Fibroblast of mammary gland (primary cell): ENCODE measurements around the gene ATXN7.
A peak's percentile ranks its signal among the peaks of the same experiment; 100 is the strongest.

Experiments used
- DNase-seq: peaks from one replicate; pipeline ENCODE4 v3.0.0-alpha.2; 2010; ENCODE audit warnings: low read depth
- H3K4me3 ChIP-seq: 2 replicates; pipeline ENCODE4 v1.5.1; 2011; ENCODE audit warnings: low read depth, mild to moderate bottlenecking, low read length, moderate library complexity; ENCODE audit not compliant: control insufficient read depth
- TF ChIP-seq, protein P1 (sequence below): conservative IDR thresholded peaks from 2 replicates; pipeline ENCODE4 v1.5.1; 2011; ENCODE audit warnings: low read depth, low read length, inconsistent platforms; ENCODE audit not compliant: control insufficient read depth, insufficient read depth

The ATXN7 gene

DNA sequence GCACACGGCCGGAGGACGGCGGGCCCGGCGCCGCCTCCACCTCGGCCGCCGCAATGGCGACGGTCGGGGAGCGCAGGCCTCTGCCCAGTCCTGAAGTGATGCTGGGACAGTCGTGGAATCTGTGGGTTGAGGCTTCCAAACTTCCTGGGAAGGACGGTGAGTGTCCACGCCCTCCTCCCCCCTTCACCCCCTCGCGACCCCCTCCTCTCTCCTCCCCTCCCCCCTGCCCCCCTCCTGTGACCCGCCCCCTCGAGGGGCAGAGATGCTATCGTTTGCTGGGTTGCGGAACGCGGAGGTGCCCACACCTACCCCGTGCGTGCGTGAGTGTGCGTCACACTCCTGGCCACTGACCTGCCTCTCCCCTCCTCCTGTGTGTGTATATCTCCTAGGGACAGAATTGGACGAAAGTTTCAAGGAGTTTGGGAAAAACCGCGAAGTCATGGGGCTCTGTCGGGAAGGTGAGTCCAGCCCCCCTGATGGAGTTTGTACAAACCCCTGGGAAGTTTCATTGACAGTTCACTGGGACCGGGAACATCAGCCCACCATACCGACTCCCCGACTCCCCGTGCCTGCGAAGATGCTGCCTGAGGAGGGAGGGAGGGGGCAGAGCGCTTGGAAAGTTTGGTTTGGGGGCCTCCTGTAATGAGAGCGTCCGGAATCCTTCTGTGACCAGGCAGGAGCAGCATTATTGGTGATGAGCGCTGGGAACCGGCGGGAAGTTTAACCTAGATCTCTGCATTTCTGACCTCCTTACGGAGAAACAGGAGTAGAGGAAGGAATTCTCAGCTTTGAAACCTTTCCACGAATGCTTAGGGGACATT is 49.3 kb downstream of the ATXN7 start:
- H3K4me3 ChIP-seq: peak overlapping the region; percentile 67
- TF ChIP-seq, protein P1, sequence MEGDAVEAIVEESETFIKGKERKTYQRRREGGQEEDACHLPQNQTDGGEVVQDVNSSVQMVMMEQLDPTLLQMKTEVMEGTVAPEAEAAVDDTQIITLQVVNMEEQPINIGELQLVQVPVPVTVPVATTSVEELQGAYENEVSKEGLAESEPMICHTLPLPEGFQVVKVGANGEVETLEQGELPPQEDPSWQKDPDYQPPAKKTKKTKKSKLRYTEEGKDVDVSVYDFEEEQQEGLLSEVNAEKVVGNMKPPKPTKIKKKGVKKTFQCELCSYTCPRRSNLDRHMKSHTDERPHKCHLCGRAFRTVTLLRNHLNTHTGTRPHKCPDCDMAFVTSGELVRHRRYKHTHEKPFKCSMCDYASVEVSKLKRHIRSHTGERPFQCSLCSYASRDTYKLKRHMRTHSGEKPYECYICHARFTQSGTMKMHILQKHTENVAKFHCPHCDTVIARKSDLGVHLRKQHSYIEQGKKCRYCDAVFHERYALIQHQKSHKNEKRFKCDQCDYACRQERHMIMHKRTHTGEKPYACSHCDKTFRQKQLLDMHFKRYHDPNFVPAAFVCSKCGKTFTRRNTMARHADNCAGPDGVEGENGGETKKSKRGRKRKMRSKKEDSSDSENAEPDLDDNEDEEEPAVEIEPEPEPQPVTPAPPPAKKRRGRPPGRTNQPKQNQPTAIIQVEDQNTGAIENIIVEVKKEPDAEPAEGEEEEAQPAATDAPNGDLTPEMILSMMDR: no peak
- DNase-seq: peak; percentile 65

DNA sequence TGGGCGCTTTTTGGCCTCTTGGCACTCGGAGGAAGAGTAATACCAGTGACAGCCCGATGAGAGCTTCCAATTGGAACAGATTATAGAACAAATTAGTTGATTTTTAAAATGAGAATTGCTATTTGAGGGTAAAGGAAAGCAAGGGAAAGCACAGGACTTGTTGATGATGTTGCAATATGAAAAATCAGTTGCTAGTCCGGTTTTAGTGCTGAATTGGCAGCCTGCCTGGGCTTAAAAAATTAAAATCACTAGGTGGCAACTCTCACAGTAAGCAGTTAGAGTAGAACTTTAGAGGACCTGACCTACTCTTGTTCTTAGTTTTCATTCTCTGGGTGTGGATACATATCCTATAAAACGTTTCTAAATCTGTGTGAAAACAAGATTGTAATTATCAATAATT is 50.6 kb downstream of the ATXN7 start:
- H3K4me3 ChIP-seq: no peak overlapping the region
- DNase-seq: peak; percentile 44
- TF ChIP-seq, protein P1: no peak

GRCh38 chr3:63918321-63918720 is 54.7 kb downstream of the ATXN7 start:
- DNase-seq: peak; percentile 67
- TF ChIP-seq, protein P1: no peak
- H3K4me3 ChIP-seq: no peak overlapping the region

DNA sequence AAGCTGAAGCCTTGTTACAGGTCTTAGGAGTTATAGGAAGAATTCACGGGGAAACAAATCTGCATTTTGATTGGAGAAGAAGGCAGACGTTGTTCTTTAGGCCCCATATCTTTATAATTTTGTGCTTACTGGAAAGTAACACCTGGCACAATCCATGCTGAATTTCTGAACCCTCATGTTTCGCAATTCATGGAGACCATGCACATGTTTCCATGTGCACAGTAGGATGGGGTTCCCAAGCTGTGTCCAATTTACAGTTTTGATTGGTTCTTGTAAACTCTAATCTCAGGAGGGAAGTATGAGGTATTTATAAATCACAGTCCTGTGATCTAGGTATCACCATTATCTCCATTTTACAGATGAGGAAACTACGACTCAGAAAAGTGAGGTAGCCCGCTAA is 56.3 kb downstream of the ATXN7 start:
- H3K4me3 ChIP-seq: no peak overlapping the region
- TF ChIP-seq, protein P1: no peak
- no peak for DNase-seq

DNA sequence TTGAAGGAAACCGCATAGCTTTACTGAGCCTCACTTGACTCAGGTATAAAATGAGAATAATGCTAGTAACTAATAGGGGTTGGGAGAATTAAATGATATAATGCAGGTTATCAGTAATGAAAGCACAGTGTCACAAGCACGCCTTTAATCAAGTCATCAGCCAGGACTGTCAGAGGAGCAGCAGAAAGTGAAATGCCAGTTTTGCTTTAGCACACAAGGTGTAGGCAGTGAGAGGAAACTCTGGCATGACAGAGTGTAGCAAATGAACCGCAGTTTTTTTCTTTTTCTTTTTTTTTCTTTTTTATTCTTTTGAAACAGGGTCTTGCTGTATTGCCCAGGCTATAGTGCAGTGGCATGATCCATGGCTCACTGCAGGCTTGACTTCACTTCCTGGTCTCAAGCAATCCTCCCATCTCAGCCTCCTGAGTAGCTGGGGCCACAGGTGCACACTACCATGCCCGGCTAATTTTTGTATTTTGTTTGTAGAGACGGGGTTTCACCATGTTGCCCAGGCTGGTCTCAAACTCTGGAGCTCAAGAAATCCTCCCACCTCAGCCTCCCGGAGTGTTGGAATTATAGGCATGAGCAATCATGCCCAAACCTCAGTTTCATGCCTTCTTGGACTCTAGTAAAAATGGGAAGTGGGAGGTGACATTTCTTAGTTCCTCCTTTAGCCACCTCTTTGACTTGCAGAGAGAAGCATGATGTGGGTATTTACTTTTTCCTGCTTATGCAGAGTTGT is 58.2 kb downstream of the ATXN7 start:
- TF ChIP-seq, protein P1: no peak
- H3K4me3 ChIP-seq: no peak overlapping the region
- DNase-seq: no peak

GRCh38 chr3:63922491-63923199 is 59.0 kb downstream of the ATXN7 start:
- TF ChIP-seq, protein P1: no peak
- DNase-seq: no peak
- no peak overlapping the region for H3K4me3 ChIP-seq
